GM18858 (cell line): Measurements from ENCODE around the gene MS4A8.
"Not testable (repeated sequence)": the region's sequence is repeated elsewhere in the genome, so short reads cannot be mapped to it uniquely, and the experiment has no call there.

Experiments used
- ATAC-seq: cut with Tn5 transposase; IDR thresholded peaks from one replicate; pipeline ENCODE4 v1.9.1; 2021; ENCODE audit not compliant: unreplicated experiment

Gene MS4A8, protein sequence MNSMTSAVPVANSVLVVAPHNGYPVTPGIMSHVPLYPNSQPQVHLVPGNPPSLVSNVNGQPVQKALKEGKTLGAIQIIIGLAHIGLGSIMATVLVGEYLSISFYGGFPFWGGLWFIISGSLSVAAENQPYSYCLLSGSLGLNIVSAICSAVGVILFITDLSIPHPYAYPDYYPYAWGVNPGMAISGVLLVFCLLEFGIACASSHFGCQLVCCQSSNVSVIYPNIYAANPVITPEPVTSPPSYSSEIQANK

DNA sequence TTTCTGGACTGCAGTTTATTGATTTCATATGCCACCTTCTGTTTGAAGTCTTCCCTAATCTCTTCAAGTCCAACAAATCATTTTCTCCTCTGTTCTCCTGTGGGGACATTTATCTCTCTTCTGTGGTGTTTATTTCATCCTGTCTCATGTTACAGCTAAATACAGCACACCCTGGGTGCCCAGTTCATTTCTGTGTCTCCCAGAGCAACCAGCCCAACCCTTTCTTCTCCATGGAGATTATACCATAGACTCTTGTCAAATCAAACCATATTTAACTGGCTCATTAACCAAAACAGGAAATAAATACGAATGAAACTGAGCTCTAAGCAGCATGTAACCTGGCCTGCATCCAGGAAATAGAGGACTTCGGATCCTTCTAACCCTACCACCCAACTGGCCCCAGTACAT, at the start of gene MS4A8:
Gene MS4A8 (plus strand): TSS at position 329 of the 408 bp plus-strand sequence. CDS start 1,249 bp downstream, outside the sequence.
- no peak for ATAC-seq

DNA sequence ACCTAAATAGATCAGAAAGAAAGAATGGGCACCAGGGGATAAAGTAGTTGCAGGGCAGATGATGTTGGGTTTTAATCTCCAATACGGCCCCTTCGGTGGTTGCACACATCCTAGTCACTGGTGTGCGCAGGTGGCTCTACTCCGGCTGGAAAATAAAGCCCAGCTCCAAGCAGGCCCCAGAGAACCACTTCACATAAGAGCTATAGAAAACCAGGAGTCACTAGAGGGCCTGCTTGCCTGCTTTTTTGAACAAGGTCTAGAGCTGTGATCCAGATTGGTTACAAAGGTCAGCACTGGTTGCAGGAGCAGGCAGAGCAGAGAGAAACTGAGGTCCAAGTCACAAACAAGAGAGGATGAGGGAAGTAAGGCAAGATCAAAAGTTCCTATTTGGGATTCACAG, 41.5 kb upstream of the MS4A8 start:
- ATAC-seq, result no peak

DNA sequence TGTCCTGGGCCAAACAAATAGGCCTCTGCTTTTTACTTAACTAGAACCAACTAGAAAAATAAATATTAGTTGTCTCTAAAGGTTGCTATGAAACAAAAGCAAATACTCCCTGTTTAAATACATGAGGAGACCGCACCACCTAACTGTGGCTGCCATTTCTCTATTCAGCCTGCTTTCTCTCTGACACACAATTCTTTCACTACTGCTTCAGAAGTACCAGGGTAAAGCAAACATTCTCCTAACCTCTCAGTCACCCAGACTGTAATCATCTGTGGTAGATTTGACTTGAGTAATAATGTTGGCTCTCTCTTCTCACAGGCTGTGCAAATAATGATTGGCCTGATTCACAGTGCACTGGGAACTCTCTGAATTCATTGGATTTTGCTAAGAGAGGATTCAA, 41.0 kb upstream of the MS4A8 start:
- no peak for ATAC-seq

DNA sequence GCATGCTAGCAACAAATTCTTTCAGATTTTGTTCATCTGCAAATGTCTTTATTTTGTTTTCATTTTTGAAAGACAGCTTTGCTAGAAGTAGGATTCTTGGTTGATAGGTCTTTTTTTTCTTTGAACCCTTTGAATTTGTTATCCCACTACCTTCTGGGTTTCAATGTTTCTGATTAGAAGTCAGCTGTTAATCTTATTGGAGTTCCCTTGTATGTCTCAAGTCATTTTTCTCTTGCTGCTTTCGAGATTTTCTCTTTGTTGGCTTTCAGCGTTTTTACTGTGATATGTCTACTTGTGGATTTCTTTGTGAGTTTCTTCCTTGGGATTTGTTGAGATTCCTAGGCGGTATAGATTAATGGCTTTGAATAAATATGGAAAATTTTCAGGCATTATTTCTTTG, 27.2 kb upstream of the MS4A8 start:
- ATAC-seq, result no peak

DNA sequence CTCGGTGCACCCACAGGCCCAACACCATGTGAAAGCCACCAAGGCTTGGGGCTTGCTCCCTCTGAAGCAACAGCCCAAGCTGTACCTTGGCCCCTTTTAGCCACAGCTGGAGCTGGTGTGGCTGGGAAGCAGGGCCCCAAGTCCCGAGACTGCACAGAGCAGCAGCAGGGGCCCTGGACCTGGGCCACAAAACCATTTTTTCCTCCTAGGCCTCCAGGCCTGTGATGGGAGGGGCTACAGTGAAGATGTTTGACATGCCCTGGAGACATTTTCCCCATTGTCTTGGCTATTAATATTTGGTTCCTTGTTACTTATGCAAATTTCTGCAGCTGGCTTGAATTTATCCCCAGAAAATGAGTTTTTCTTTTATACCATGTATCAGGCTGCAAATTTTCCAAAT, 21.2 kb upstream of the MS4A8 start:
- not testable (repeated sequence) for ATAC-seq

DNA sequence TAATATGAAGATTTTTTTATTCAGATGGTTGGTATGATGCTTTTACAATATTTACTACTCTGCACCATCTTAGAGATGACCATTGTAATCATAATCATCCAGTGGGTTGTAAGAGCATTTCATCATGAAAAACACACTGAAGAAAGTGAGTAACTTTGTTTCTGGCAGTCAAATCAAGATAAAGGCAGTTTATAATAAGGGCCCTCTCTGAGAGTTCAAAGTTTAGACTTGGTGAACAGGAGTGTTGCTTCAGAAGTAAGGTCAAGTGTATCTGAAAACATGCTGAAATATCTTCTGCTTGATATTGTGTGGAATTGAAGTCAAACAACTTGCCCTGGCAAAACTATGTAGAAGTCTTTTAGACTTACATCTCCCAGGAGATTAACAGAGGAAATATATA, 19.5 kb upstream of the MS4A8 start:
- ATAC-seq, result no peak

DNA sequence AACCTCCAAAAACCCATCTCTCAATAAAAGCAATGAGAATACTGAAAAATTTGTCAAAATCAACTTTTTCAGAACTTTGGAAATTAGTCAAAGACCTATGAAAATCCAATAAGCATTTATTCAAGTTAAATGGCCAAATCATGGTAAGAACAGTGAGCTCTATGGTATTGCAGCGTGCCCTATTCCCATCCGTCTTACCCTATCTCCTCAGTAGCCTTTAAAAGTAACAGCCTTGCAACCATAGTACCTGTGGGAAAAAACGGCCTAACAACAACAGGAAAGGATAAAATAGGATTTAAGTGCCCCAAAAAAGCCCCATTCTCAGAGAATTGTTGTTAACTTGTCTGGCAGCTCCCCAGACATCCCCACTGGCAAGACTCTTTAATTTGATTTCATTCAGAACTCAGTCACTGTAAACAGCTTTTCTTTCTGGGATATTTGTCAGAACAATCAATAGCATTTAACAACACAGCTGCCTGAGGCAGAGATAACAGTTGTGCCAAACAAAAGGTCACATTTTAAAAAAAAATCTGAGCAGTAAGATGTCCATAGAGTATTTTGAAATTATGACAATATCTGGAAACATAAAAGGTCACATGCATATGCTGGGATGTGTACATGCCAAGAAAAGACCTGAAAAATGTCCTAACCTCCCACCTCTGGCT, 18.8 kb upstream of the MS4A8 start:
- no peak for ATAC-seq

DNA sequence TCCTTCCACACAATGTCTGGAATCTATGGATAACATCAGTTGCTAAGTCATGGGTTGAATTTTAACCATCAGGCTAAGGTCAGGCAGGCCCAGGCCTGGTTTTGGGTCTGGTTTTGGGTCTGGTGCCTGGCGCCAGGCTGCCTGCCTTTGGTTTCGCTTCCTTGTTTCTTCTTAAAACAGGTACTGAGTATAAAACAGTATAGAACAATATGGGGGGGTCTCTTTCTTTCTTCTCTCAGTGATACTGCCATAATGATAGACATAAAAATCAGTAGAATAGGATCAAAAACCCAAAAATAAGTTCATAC, 14.9 kb upstream of the MS4A8 start:
- ATAC-seq, result not testable (repeated sequence)

DNA sequence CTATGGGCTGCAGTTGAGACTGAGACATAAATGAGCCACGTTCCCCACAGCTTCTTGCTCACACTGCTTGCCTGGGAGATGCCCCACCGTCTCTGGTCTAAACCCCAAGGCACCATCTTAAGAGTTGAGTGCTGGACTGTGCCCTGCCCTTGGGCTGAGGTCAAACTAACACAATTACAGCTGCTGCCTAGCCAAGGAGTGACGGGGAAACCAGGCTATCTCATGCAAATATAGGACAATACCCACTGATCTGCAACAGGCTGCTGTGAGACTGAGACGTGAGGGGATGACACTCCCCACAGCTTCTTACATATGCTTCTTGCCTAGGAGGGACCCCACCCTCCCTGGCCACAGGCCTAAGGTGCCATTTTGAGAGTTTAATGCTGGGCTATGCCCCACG, 7.8 kb upstream of the MS4A8 start:
- ATAC-seq, result no peak

DNA sequence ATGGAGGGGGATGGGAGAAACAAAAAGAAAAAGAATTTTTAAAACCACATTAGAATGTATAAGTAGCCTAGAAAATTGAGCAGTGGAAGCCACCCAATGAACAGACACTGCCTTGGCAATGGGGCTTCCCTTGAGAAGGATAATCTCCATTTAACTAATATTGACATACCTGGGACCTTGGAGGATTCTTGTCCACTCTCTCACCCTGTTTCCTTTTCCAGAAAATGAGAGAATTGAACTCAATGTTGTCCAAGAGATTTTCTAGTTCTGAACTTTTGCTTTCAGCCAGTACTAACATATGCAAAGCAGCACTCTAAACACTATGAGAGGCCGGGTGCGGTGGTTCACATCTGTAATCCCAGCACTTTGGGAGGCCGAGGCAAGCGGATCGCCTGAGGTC, 524 bp downstream of the MS4A8 start:
- ATAC-seq, result no peak

DNA sequence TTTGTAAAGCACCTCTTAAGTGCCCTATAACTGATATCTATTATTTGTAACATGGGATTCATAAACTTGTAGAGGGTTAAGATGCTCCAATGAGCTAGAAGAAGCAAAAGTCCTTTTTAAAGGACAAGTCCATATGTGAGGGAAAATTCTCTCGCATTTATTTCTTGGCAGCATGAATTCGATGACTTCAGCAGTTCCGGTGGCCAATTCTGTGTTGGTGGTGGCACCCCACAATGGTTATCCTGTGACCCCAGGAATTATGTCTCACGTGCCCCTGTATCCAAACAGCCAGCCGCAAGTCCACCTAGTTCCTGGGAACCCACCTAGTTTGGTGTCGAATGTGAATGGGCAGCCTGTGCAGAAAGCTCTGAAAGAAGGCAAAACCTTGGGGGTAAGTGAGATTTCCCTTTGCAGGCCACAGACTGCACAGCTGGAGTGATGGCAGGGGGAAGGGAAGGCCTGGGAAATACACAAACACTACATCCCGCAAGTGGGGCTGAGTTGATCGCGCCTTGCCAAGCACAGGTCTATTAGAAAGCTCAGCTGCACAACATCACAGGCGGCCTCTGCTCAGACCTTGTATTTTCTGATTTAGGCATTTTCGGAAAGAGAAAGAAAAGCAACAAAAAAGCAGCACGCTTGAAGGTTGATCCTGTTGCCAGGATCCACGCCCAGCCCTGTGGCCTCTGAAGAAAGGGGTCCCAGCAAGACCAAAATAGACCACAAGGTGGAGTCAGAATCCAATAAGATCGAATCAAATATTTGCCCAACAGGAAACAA, 1.5 kb downstream of the MS4A8 start:
- no peak for ATAC-seq

DNA sequence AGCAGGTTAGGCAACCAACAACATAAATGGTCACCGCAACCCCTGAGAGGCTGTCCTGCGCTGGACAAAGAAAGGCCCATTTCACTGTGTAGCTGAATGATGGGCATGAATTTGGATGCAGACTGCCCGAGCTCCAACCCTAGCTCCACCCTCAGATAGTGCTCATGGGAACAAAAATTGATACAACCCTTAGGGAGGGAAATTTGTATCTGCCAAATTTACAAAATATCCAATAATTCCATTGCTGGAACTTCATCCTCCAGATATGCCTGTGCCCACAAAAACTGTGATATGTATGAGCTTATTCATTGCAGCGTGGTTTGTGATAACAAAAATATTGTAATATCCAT, 2.0 kb downstream of the MS4A8 start:
- ATAC-seq, result no peak

DNA sequence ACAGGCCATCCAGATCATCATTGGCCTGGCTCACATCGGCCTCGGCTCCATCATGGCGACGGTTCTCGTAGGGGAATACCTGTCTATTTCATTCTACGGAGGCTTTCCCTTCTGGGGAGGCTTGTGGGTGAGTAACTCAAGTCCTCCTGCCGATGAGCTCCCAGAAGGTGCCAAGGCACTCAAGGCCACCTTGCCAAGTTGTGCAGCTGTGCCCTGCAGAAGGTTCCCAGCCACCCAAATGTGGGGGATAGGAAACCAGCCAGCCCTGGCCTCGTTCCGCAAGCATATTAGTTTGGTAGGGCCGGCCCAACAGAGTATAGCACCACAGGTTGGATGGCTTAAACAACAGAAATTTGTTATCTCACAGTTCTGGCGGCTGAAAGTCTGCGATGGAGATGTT, 4.0 kb downstream of the MS4A8 start:
- no peak for ATAC-seq

DNA sequence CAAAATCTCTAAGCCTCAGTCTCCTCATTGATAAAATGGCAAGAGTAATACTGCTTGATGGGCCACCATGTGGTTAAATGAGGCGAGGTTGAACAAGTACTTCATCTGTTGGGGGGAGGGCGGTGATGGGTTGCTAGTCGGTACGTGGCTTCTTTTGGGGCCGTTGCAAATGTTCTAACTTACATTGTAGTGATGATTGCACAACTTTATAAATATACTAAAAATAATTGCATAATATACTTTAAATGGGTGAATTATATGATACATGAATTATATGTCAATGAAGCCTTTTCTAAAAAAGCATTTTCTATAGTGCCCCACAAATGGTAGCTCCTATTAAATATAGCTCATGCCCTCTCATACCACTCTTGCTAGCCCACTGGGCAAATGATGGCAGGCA, 6.5 kb downstream of the MS4A8 start:
- ATAC-seq, result no peak

DNA sequence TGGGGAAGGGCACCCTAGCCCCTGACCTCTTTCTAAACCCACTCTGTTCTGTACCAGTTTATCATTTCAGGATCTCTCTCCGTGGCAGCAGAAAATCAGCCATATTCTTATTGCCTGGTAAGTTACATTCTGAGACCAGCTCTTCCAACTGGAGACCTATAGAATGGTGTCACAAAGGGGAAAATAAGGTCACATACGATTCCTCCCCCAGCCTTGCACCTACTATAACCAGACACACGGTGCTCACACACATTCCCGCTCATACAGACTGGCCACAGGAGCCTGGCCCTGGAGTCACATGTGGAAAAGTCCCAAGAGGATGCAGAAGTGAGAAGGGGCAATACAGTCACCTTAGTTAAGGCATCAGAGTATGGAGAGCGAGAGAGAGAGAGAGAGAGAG, 7.5 kb downstream of the MS4A8 start:
- no peak for ATAC-seq

DNA sequence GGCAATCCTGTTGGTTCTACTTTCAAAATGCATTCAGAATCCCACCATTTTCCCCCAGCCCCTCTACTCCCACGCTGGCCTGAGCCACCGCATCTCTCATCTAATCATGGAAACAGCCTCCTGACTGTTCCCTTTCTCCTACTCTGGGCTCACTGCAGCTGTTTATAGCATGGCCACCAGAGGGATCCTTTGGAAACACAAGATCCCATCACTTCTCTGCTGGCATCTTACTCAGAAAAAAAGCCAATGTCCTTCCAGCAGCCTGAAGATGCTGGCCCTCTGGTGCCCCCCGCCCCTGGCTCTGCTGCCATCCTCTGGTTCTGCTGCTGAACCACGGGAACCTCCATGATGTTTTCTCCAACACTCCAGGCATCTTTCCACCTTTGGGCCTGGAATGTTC, 11.1 kb downstream of the MS4A8 start:
- ATAC-seq, result no peak

DNA sequence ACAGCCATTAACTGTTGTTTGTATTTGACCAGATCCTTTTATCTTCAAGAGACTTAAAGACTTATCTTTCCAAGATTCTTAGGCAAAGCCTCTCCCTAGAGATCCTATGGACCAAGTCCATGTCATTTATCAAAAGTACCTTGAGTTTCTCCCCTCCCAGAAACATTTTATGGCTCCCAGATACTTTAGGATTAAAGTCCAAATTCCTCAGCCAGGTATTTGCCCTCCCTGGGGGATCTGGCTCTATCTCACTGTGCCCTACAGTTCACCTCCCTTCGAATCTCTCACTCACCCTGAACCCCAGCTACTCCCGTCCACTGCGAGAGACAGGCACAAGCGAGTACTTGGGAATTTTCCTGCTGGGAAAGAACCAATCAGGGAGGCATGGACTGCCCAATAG, 11.9 kb downstream of the MS4A8 start:
- ATAC-seq, result no peak

DNA sequence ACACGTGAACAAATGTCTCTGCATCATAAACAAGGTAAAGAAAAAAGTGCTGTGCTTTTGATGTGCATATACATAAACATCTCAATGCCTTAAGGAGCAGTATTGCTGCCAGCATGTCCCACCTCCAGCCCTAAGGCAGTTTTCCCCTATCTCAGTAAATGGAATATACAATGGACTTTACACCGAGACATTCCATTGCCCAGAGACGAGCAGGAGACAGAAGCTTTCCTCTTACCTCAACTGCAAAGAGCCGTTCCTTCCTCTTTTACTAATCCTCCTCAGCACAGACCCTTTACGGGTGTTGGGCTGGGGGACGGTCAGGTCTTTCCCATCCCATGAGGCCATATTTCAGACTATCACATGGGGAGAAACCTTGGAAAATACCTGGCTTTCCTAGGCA, 14.0 kb downstream of the MS4A8 start:
- not testable (repeated sequence) for ATAC-seq

DNA sequence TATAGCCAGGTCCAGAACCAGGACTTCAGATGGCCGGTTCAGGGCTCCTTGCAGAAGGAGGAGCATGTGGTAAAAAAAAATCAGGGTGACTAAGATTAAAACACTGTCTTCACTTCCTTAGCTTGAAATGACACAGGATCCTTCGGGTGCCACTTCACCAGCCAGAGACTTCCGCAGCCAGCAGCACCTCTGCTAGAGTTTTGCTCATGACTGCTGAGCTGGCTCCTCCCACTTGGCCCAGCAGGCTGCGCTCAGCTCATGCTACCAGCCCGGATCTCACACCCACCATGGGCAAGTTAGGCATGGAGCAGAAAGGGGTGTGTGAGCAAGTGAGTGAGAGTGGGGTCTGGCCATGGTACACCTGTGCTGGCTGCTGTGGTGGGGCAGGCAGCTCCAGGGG, 18.5 kb downstream of the MS4A8 start:
- ATAC-seq, result no peak

DNA sequence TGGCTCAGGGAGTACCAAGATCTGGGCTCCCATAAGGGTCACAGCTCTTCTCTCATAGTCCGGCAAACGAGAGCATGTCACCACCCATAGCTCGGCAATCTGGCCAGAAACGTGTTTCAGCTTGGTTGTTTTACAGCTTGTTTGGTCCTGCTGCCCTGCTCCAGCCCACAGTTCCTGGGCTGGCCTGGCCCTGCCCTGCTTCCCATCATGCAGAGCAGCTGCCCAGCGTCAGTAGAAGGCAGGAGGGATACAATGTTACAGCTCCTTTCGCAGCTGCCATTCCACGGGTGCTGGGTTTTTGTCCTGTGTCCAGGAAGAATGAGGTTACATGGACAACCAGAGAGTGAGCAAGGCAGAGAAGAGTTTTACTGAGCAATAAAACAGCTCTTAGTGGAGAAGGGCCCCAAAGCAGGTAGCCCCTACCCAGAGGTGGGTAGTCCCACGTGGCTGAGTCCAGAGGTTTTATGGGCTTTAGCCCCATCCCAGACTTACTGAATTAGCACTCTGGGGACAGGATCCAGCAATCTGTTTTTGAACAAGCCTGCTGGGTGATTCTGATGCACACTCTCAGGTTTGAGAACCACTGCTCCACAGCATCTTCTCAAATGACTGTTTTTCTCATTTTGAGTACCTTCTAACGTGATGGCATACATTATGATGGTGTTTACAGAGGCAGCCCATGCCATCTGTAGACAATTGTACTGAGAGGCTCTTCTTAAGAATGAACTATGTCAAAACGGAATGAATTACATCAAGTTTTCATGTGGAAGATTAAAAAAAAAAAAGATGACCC, 19.3 kb downstream of the MS4A8 start:
- ATAC-seq, result no peak

DNA sequence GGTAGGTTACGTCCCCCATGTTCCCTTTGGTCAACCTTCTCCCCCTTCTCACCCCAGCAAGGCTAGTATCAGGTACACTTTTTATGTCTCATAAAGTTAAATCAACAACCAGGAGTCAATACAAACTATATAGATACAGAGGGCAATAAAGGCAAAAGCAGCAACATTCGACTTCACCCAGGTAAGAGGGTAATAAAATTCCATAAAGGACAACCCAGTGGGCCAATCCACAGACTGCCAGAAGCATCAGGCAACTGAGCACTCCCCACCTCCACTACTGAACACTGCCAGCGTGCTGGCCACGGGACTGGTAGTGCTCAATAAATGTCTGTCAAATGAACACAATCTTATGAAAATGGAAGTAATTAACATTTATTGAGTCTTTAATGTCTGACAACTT, 20.0 kb downstream of the MS4A8 start:
- no peak for ATAC-seq

DNA sequence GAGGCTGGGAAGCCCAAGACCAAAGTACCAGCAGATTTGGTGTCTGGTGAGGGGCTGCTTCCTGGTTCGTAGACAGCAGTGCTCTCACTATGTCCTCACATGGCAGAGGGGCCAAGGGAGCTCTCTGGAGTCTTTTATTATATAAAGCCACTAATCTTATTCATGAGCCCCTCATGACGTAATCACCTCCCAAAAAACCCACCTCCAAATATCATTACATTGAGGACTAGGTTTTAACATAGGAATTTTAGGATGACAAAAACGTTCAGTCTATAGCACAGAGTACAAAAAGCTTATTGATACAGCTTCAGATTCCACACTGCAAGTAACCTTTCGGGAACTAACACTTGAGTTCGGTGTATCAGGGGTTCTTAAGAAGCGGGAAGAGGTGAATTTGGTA, 21.0 kb downstream of the MS4A8 start:
- ATAC-seq, result no peak
